GM18907 (cell line): ENCODE data around the gene CDCP1.

Experiments used
- ATAC-seq: cut with Tn5 transposase; IDR thresholded peaks from one replicate; pipeline ENCODE4 v1.9.1; 2021; ENCODE audit warnings: mild to moderate bottlenecking, moderate library complexity; ENCODE audit not compliant: unreplicated experiment

The CDCP1 gene

DNA sequence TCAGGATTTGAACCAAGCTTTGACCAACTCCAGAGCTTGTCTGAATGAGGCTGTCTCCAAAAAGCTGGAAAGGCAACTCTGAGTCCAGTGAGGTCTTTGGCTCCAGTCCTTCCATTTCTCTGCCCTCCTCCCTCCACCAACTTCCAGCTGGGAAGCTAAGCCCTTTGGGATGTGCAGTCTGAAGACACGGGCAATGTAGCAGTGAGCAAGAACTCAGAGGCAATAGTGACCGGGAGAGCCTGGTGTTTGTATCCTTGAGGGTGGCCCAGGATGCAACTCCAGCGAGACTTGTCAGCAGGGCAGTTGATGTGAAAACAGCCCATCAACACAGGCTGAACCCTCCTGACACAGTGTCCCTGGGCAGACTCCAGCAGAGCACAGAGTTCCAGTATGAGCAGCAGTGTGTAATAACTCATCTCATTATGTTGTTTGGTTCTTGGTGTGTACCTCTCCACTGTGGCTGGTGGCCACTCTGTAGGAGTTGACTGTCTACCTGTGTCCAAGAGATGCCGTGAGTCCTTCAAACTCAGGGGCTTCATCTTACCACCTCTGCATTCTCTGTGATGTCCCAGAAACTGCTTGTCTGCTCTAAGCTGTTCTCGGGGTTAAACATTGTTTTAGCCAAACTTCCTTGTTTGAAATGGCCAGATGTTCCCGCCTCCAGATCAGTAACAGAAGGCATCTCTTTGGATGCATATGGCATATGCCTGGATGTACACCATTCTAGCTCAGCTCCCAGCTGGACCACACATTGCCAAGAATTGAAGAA lies 6.6 kb downstream of the CDCP1 start:
- no peak for ATAC-seq

DNA sequence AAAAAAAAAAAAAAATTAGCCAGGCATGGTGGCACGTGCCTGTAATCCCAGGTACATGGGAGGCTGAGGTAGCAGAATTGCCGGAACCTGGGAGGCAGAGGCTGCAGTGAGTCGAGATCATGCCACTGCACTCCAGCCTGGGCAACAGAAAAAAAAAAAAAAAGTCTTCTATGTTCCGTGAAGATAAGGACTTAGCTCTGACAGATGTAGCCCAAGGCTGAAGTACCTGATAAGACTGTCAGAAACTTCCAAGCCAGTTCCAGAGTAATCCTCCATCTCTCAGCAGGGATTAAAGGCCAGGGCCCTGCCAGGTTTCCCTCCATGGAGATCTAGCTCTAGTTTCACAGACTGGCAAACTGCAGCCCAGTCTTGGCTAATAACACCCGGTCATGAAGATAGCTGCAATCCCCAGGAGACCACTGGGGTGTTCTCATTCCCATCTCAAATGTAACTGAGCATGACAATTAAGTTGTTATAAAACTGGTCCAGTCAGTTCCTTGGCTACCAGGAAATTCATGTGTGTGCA lies 8.5 kb downstream of the CDCP1 start:
- ATAC-seq, result no peak

DNA sequence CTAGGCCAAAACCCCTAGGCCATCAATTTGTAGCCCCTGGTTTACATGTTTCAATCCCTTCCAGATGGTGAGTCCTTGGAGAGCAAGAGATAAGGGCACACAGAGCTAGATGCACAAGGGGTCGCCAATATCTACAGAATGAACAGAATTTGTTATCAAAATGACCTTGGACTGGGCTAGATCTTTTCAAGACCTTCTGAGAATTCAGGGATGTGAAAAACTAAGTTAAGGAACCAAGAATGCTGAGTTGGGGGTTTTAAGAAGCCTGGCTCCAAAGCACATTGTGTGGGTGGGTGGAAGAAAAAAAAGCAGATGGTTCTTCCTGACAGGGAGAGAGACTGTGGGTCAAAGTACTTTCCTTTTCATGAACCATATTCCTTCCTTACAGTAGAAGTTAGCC lies 10.2 kb downstream of the CDCP1 start:
- ATAC-seq, result no peak

DNA sequence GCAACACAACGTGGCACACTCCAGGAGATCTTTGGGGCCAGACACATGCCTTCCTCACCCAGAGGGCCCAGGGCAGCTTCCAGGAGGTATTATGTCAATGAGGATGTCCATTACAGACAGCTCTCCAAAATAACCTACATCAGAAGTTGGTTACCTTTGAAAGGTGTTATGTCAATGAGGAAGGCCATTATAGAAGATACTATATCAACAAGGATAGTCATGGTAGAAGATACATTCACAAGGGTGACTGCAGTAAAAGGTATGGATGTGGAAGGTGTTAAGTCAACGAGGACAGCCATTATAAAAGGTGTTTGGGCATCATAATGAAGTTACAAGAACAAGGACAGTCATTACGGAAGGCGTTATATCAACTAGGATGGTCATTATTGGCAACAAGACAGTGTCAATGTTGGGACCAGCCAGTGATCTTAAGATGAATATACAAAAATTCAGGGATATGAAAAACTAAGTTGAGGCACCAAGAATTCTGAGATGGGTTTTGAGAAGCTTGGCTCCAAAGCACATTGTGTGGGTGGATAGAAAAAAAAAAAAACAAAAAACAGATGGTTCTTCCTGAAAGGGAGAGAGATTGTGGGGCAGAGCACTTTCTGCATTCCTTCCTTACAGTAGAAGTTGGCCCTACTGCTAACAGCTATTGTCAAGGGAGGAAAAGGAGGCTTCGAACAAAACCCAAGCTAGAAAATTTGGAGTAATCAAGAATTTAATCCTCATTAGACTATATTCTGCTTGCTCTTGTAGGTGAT lies 11.2 kb downstream of the CDCP1 start:
- no peak for ATAC-seq

DNA sequence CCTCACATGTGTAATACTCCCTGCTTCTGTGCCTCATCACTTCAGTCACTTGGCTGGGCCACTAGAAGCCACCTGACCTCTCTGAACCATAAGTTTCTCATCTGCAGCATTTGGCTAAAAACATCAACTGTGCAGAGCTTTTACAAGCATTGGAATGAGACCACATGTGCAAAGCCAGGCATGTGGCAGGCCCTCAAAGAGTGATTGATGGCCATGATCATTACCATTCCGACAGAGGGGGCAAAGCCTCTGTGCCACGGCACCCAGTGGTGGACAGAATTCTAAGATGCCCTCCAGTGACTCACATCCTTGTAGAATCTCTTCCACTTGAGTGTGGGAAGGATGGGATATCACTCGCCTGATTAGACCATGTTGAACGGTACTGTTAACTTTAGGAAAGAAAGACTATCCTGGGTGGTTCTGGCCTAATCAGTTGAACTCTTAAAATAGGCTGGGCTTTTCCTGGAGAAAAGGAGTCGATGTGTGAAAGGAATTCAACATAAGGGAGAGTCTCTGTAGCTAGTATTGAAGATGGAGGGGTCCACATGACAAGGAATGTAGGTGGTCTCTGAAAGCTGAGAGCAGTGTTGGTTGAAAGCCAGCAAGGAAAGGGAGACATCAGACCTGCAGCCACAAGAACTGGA lies 13.5 kb downstream of the CDCP1 start:
- ATAC-seq, result no peak

DNA sequence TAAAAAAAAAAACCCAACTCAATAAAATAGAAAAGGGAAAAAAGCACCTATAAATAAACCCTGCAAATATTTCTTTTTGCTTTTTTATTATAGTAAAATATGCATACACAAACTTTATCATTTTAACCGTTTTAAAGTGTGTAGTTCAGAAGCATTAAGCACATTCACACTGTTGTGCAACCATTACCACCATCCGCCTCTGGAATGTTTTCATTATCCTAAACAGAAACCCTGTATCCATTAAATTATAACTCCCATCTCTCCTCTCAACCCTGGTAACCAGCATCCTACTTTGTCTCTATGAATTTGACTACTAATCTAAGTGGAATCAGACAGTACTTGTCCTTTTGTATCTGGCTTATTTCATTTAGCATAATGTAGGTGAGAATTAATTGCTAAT lies 15.0 kb downstream of the CDCP1 start:
- no peak for ATAC-seq

DNA sequence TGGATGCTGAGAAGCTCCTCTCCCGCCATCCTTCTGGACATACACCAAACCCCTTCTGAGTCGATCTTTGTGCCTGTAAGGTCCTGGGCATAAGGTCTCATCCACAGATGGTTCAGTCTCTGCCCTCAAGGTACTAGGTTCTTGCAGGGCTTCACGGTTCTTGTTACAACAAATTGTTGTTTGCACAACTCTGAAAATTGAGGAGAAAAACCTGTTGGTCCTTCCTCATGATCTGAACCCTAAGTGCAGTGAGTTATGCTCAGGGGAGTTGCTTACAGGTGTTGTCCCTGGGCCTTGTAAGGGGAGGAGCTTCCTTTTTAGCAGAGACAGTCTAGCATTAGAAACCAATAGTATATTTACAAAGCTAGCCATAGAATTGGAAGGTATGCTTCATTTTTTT lies 15.7 kb downstream of the CDCP1 start:
- ATAC-seq, result no peak

DNA sequence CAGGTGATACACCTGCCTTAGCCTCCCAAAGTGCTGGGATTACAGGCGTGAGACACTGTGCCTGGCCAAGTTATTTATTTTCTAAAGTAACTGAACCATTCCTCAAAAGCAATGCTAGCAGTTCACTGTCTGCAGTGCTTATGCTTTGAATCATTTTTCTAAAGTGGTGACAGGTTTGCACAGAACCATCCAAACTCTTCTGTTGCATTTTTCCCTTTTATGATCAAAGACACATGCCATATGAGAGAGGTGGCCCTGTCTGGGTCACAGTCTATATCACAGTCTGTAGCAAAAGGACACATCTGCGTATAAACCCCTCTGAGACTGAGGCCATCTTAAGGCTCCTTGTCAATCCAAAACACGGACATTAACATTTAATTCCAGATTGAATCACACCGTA lies 17.2 kb downstream of the CDCP1 start:
- no peak for ATAC-seq

DNA sequence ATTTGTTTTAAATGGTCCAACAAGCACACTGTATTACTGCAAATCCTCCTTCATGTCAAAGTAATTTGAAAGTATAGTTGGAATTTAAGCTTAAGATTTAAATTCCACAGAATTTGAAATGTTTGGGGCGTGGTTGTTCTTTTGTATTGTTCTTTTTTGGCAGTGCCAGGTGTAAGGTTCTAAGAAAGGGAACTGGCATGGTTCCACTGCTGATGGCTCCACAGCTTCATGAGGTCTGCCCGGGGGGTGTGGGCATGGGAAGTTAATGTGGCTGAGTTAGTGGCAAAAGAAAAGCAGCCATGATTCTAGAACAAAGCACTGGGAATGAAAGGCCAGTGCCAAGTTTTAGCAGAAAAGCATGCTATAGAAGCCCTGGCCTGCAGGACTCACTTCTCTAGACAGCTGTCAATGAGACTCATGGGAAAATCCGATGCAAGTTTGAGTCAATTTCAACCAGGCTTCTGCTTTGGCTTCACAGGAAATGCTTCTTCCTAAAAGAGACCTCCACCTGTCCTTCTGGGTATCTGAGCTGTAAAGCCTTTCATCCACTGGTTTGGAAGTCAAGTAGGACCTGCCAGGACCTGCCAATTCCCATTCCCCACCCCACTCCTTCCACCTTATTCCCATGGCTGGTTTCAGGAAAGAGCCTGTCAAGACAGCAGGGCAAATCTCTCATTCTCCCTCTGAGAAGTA lies 18.9 kb downstream of the CDCP1 start:
- ATAC-seq, result no peak

DNA sequence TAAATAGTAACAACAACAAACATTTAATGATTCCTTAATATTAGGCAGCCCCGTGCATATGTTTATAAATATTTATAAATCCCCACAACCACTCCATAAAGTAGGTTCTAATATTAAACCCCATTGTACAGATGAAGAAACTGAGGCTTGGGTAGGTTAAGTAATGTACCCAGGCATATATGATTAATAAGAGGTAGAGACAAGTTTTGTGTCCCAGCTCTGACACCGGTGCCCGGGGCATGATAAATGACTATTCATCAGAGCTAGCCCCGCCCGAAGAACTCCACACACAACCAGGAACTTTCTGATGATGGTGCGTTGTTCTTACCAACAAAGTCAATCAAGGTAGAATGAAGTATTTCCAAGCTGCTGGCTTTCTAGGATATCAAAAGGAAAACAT lies 19.4 kb downstream of the CDCP1 start:
- no peak for ATAC-seq

DNA sequence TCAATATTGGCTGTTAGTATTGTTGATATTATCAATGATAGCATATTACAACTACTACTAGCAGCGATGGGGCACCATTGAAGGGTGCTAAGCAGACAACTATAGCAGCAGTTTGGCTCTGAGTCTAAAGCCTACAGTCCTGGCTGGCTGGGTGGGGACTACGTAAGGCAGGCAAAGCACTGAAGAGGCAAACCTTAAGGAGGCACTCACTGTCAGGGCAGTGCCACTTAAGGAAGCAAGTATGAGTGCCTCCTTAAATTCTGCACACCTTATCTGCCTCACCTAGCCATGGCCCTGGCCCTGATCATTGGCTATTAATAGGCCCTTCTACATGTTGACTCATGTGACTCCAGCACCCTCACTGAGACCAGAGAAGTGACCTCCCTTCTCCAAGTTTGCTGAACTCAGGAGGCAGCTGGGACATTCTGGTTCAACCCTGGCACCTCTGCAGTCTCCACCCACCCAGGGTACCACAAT lies 20.6 kb downstream of the CDCP1 start:
- ATAC-seq, result no peak

DNA sequence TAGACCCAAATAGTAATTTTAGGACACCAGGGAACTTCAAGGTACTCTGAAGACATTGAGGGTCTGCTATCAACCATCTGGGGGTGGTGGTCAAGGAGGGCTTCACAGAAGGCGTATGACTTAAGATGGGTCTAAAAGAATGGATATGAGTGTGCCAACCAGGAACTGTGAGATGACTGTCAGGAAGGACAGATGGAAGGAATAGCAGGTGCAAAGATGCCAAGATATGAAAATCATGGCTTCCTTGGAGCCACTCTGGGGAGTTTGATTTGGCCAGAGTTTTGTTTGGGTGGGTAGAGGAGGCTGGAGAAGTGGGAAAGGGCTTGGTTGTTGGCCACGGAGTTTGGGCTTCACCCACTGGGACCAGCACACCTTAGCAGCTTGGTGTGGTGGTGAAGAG lies 21.2 kb downstream of the CDCP1 start:
- ATAC-seq, result no peak

DNA sequence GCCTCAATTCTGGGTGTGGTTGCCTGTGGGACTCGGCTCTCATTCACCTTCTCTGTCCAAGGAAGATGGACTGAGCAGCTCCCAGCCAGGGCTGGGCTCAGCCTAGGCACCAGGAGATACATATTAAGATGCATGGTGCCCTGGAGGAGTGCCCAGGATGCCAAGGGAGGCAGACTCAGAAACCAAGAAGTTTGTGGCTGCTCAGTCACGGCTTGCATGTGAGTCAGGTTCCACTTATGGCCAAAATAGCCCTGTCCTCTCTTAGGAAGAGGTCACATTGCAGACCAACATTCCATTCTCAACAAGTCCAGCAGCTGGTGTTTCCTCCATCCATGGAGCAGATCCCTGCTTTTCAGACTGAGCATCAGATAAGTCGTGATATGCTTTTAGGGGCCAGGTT lies 21.8 kb downstream of the CDCP1 start:
- no peak for ATAC-seq

DNA sequence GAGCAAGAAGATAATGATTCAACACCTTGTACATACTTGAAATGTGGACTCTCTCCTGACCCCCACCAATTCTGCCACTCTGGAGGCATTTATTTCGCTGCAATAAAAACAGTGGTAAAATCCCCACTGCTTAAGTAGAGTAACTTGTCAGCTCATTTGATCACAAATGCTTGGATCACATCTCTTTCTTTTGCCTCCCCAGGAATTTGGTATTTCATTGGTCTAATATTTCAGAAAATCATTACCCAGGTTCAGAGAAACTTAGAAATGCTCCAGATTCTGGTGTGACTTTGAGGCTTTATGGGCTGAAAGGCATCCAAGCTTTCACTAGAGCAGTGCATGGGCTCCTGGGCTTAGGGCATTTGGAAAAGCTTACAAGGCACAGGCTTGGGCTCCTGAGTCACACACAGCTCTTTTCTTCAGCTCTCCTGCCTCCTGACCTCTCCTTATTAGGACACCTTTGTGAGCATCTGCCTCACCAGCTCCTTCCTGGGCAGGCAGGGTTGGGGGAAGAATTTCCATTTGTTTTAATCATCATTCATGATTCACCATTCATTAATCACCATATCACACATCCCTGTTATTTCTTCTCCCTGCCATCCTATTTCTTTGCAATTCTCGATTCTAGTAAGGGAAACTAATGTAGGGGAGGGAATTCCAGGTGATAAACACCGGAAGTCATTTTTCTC lies 22.5 kb downstream of the CDCP1 start:
- ATAC-seq, result no peak

DNA sequence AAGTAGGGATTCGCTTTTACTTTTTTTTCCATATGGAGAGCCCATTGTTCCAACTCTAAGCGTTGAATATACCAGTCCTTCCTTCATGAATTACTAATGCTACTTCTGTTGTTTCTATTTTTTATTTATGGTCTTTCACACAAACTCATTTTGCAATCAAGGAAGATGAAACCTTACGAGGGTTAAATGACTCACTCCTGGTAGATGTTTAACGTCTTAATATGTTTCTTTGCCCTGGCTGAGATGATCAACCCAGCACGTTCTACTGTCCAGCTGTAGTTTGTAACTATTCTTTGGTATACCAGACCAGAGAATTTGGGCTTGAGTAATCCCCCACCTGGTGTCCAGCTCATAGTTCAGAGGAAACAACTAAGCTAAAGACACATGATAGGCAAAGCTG lies 23.1 kb downstream of the CDCP1 start:
- ATAC-seq, result peak; percentile 90

DNA sequence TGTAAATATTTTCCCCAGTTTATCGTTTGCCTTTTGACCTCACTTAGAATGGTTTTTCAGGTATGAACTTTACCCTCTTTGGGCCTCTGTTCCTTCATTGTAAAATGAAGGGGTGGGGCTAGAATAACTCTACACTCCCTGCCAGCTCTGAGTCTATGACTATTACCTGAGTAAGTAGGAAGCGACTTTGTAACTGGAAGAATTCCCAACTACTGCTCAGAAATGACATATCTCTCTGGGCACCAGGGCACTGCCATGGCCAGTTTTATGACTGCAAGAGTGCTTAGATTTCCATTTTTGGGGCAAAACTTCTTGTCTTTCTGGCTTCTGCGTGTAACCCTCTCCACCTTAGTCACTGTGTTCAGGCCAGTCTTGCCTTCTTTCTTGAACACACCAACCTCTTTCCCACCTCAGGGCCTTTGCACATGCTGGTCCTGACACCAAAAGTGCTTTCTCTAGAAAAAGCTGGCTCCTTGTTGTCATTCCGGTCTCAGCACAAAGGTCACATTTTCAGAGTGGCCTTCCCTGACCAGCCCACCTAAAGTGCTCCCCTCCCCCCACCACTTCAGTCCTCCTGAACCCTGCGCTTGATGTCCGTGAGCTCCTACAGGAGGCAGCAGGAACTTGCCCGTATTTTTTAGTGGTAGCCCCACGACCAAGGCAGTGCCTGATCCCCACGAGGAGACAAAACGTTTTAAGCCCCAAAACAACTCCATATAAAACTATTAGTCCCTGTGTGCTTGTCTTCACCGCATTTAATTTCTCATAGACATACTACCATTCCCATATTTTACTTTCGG lies 25.6 kb downstream of the CDCP1 start:
- ATAC-seq, result no peak

DNA sequence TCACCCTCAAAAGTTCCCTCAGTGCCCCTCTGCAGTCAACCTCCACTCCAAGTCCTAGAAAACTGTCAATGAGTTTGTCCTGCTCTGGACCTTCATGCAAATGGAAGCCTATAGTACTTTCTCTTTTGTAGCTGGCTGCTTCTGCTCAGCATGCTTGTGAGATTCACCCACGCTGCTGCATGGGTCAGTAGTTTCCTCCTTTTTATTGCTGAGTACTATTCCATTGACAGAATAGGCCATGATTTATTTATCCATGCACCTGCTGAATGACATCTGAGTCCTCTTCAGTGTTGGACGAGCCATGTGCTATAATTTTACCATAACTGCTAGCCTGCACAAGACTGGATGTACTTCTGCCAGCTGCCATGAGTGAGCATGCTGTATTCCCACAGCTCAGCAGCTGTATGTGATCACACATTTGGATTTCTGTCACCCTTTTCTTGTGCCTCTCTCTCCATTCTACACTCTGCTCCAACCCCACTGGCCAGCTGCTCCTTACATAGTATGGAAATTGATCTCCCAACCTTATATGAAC lies 26.3 kb downstream of the CDCP1 start:
- no peak for ATAC-seq

DNA sequence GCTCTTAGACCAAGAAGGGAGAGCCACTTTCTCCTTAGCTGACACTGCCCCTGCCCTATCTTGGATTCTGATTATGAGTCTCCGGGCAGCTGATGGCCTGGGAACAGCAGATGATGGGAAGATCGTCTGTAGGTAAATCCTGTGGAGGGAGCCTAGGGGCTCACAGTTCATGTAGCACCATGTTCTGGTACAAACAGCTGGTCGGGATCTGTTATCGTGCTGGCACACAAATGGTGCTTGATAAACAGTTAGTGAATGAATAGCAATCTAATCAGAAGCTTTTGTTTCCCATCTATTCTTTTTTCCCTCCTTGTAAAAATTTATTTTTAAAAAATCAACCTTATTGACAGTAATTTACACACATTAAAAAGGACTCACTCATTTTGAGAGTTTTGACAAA lies 26.8 kb downstream of the CDCP1 start:
- ATAC-seq, result no peak

DNA sequence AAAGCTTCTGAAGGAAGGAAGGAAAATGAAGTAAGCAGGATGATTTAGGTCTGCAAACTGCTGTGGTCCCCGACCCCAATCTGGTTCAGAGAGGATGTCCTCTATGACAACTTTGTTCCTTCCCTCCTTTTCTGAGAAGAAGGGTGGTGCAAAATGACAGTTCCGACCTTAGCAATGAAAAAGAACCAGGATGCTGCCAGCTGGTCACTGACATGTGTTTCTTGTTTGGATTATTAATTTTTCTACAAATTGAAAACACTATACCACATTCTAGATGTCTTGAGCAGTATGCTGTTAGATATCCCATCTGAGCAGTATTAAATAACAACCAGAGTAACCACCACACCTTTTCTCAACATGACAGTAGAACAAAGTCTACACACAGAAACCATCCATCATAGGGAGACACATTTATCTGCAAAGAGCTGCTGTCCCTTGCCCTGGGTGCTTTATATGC lies 27.5 kb downstream of the CDCP1 start:
- no peak for ATAC-seq
